Esophagus squamous epithelium (tissue), 4 donors: ENCODE results near the gene THAP4.

Experiments
- CTCF ChIP-seq, 6 experiments: fragments of 450-650 bp in 4 of 6; fragments of 200-600 bp in 2 of 6; sonication (generic) in 2 of 6; IDR thresholded peaks; one replicate each; pipeline ENCODE4 v1.5.1; 2016 to 2019; ENCODE audit warnings: antibody characterized with exemption in 6 of 6, mild to moderate bottlenecking in 4 of 6, moderate library complexity in 4 of 6
- POLR2A ChIP-seq, 4 donors: fragments of 450-650 bp; IDR thresholded peaks; one replicate each; pipeline ENCODE4 v1.6.1; 2017; ENCODE audit warnings: antibody characterized with exemption in 4 of 4, mild to moderate bottlenecking in 4 of 4, moderate library complexity in 3 of 4

DNA sequence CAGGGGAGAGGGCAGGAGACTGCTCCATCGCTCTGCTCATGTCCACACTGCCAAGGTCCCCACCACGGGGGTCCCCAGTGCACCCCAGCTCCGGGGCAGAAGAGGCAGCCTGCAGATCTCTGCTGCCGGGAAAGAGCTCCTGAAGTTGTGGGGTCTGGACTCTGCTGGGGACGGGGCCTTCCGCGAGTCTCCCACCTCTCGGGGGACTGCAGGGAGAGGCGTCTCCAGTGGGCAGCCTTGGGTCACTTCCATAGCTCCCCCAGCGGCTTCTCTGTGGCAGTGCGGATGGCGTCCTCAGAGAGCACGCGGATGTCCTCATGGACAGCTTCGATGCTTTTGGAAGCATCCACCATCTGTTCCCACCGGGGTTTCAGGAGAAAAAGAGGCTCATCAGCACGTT lies 38.9 kb upstream of the THAP4 start:
- TF ChIP-seq POLR2A (IDR thresholded peaks at IDR 0.05) (no peak), CTCF (IDR thresholded peaks at IDR 0.05) (no peak)
